Measurements from ENCODE around the gene MRPL39.

The MRPL39 gene

DNA sequence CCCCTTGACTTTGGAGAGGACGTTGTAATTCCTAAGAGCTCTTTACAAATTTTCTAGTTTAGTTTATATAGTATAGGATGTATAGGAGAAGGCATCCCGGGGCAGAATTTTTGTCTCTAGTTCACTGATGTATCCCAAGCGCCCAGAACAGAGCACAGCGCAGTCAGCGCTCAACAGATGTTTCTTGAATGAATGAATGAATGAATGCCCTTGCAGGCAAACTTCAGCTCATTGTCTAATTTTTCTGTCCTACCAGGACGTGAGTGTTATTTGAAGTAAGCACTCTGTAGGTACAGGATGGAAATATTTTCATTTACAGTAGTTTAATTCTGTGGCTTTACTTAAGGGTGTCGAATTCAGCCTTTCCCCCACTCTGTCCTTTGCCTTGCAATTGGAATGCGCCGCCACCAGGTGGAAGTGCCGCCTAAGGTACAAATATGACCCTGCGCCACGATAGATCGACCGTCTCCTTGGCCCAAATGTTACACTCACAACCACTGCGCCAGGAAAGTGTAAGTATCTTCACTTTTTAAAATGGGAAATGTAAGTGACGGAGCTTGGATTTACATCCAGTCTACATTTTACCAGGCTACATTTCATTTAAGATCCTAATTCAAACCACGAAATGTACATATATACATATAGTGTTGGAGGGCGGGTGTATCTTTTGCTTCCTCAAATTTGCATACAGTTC, 910 bp upstream of the MRPL39 start:
- DNase-seq, result peak; percentile 72 to 77

DNA sequence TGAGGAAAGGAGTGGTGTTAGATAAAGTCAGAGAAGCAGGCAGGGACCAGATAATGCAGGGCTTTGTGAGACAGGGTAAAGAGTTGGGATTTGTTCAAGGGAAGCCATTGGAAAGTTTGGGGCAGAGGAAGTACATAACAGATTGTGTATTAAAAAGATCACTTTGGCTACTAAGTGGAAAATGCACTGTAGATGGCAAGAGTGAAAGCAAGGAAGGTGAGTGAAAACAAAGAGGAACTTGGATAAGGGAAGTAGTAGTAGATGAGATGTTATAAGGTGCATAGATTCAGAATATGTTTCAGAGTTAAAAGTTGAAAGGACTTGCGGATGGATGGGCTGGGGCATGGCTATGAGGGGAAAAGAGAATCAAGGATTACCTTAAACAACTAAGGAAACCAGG, 17.4 kb downstream of the MRPL39 start:
- peak; percentile 11 to 24 for DNase-seq

DNA sequence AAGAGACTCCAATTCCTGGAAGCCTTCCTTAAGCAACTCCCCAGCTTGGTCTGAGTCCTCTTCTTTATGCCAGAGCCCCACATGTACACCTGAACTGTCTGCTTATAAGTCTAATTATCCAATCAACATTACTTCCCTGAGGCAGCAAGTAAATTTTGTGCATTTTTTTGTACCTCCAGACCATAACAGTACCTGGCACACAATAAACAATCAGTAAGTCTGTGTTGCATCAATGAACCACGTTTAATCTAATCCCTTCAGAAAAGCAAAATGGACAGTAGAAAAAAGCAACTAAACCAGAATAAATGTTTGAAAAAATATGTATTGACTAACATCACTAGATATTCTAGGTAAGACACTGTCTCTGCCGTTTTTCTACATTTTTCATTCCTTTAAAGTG, 20.5 kb downstream of the MRPL39 start:
- DNase-seq, result no peak

DNA sequence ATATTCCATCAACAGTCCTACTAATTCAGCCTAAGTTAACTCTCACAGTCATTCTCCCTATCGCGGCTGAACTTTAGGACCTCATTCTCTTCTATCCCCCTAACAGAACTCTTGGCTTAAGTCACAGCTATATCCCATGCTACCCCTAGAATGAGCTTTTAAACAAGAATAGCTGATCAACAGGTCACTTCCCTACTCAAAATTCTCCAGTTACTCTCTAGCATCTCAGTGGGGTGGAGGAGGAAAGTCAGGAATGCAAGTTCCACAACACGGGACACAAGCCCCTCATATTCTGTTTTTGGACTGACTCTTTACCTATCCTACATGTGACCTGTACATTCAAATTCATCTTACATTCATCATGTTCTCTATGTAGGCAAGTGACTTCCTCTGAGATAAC, 21.0 kb downstream of the MRPL39 start:
- no peak for DNase-seq

DNA sequence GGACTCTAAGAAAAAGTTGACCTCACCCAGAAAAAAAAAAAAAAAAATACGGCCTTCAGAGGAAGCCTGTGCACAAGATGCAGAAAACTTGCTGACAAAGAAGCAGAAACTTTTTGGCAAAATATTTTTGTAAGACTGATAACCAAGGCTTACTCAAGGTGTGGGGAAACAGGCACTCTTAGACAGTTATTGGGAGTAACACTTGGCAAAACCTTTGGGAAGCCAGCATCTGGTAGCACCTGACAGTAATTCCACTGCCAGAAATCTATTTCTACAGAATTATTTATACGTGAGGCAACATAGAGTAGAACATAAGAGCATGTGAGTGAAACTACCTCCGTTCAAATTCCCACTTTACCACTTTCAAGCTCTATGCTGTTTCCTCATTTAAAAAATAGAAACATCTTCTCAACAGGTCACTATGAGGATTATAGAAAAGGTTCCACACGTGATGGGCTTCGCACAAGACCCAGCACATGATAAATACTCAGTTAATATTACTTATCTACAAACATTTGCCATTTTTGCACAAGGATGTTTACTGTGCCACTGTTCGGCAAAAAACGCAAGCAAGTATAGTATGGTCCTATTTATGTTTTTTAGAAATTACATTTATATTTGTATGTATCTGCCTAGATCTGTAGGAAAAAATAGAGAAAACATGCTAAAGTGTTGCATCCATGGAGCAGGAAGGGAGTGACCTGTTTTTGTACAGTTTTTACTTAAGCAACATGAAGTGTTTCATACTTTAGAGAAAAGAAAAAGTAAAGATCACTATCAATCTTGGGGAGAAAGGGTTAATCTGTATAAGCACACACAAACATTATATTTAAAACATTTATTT, 22.2 kb downstream of the MRPL39 start:
- no peak for DNase-seq

DNA sequence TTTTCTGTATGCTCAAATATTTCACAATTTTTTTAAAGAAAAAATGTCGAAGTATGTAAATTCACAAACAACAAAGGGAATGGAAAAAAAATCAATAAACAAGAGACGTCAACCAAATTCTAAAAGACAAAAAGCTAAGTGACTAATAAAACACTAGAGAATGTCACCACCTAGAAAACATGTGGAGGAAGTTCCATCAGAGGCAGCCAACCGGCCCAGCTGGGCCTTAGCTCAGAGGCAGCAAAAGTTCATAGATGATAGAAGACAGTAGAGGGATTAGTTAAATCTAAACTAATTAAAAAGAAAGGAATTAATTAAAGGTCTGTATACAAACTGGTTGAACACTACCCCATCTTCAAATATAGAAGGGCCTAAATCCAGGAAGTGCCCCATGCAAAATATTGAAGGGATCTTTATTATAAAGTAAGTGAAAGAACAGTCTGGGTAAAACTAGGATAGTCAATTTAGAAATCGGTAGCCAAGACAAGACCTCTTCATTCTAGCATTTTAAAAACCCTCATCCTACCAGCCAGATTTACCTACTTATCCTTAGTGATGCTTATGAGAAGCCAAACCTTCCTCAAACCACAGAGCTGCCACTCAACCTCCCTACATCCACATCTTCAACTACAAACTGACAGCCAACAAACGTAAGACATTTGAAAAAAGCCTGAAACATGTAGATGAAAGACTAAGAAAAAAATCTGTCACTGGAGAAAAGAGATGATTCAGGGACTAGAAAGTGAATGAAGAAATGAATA, 23.7 kb downstream of the MRPL39 start:
- DNase-seq, result no peak

DNA sequence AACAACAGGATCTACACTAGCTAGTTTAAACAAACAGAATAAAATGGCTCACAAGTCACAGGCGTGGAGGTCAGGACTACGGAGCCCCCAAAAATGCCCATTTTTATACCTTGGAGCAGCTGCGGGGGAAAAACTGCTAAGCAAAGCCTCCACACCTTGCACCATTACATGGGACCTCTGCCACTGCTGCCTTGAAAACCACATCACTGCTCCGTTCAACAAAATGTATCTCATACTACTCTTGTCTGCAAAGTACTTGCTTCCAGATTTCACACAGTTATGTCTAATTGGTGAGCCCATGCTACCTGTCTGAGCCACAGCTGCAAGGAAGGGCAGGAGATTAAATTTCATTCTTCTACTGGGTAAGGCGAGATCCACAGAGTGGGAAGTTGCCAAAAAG, 24.4 kb downstream of the MRPL39 start:
- no peak for DNase-seq

DNA sequence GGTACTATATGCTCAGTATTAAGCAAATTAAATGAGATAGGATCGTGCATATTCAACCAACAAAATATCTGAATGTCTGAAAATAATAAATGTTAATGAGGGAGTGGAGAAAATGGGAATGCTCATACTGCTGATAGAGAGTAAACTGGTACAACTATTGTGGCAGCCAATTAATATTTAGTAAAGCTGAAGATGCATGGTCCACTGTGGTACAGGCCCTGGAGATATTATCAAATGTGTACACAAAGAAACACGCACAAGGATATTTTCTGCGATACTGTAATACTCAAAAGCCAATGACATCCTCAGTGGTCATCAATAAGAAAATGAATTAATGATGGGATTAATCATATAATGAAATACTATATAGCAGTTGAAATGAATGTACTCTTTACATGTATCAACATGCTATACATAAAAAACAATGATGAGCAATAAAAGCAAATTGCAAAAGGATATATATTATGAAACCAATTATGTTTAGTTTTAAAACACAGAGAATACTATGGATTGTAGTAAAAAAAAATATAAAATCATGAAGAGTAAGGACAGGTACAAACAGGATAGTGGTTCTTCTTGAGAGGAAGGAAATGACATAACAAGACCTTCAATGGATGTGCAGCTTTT, 25.0 kb downstream of the MRPL39 start:
- no peak for DNase-seq

DNA sequence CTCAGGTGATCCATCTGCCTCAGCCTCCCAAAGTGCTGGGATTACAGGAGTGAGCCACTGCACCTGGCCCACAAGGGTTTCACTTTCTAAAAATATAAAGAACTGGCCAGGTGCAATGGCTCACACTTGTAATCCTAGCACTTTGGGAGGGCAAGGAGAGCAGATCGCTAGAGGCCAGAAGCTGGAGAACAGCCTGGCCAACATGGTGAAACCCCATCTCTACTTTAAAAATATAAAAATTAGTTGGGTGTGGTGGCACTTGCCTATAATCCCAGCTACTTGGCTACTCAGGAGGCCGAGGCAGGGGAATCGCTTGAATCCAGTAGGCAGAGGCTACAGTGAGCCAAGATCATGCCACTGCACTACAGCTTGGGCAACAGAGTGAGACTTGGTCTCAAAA, 25.7 kb downstream of the MRPL39 start:
- DNase-seq, result no peak

DNA sequence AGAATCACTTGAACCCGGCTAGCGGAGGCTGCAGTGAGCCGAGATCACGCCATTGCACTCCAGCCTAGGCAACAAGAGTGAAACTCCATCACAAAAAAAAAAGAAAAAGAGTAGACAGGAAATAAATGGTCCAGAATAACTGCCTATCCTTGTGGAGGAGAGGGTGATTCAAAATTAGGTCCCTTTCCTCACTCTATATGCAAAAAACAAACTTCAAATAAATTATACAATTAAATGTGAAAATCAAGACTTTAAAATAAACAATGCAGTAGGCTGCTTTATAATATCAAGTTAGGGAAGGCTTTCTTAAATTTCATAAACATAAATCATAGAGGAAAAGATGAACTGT, 26.4 kb downstream of the MRPL39 start:
- no peak for DNase-seq

DNA sequence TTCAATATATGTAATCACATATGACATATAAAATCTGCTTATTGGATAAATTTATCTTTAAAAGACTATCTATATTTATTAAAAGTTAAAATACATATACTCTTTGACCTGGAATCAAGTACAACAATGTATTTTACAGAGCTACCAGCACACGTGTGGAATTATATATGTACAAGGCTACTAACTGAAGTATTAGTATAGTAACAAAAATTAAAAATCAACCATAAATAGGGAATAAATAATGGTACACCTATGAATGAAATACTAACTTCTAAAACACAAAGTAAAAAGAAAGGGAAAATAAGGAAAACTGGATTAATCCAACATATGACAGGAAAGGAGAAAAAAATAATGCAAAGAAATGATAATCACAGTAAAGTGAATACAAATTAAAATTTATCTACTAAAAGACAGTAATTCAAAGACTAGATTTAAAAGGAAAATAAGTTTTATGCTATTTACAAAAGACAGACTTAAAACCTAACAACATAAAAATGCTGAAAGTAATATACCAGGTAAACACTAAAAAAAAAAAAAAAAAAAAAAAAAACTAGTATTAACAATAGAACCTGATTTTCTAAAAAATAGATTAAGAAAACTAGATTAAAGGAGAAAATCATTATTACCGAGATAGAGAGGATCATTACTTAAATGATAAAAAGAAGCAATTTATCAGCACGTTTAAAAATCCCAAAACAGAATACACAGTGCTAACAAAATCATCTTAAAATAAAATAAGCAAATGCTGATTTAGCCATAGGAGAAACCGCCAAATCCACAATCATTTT, 27.9 kb downstream of the MRPL39 start:
- no peak for DNase-seq

DNA sequence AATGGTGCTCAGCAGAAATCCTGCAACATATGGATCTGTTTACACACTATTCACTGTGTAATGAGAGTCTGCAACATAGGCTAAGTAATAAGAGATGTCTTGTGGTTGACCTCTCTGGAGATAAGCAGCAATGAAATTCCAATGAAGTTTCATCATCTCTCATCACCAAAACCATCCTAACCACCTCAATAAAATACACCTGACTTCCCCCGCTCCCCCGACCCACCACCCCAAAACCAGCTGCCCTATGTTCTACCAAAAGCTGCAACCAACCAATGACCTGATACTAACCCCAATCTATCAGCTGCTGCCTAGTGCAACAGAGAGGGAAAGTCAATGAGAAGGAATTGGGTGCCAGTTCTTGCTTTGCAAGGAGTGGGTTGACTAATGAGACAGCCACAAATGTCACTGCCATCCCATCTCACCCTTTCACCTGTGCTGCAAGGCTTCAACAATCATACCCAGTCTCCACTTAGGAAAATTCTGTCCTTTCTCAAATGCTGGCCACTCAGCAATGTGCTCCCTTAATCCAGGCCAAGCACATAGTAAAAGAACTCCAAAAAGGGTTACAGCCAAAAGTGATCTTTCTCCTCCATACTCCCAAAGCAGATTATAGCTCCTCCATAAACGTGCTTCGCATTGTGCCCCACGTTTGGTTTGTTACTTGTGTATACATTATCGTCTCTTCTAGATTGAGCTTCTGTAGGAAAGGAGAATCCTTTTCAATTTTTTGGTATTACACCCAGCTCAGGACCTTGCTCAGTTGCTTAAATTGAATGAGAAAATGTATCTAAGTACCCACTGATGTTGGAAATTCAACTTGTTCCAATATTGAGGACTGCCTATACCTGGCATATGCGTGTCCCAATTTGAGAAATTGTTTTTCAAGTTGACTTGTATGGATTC, 29.0 kb downstream of the MRPL39 start:
- DNase-seq, result no peak

DNA sequence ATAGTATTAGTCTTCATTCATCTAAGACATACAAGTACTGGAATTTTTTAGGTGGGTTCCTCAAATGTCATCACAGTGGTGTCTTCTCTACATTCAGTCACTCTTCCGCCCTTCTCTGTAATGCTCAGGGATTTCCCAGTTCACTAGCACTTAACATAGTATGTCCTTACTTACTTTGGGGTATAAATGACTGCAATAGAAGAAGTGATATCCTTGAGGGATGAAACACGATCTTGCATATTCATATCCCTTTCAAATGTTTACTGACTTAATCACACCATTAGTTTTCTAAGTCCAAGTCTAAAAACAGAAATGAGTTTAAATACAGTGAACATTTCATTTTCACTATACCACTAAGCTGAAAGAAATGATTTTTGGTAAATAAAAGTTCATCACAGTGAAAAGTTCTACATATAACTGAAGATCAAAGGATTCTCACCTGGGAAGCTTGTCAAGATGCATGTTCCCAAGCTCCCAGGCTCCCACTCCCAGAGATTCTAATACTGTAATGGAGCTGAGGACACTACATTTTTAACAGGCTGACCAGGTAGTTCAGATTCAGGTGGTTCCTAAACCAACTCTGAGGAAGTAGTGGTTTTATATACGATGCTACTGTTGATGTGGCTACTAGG, 29.7 kb downstream of the MRPL39 start:
- DNase-seq, result no peak

DNA sequence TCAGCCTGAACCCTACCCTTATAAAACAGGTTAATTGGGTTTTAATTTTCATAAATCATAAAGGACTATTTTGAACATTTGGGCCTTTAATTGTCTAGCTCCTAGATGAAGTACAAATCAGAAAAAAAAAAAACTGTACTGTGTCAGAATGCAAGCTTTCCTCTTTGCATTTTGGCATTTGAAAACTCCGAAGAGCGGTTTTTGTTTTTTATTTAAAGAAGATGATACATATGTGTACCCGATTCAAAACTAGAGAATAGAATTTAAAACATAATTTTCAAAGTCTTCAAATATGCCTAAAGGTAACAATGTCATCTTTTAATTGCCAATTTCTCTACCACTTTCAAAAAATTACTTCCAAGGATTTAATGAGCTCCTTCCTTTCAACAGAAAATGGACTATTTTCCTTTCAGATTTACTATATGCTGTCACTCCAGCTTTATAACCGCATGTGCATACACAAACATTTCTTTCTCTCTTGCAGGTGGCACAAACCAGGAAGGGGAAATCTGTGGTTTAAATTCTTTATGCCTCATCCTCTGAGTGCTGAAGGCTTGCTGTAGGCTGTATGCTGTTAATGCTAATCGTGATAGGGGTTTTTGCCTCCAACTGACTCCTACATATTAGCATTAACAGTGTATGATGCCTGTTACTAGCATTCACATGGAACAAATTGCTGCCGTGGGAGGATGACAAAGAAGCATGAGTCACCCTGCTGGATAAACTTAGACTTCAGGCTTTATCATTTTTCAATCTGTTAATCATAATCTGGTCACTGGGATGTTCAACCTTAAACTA, 33.7 kb downstream of the MRPL39 start:
- peak in 1 of 2 experiments; percentile 20 for DNase-seq

DNA sequence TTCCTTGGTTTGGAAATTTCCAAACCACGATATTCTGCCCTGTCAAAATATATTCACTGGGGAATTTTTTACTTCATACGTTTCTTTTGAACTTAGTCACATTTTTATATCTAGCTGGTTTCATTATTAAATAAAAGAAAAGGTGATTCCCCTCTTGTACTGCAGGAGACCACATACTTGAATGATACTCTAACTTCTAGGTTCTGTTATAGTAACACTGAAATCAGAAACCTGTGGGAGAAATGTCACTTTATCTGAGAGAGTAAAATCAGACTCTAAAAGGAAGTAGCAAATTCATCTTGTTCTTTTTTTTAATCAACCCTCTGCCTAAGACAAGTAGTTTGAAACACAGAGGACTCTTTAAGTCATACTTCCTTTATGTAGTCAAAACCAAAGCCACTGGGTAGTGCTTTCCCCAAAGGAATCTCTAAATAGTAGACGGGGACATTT, 34.4 kb downstream of the MRPL39 start:
- peak in 1 of 2 experiments; percentile 11 for DNase-seq

DNA sequence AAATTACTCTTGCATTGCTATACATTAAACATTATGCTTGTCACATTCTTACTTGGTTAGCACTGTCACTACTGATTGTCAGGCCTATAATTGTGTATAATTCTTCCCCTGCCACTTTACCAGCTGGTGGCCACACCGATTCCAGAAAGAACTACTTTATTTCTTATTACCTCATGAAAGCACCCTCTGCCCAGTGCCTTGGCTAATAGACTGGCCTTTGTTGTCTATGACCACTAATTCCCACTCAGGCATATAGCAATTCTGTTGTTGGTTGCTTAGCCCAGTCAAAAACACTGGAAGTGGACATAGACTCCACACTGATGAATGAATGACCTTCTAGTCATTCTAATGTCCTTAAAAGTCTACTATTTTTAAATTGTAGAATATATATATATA, 35.6 kb downstream of the MRPL39 start:
- DNase-seq, result no peak

DNA sequence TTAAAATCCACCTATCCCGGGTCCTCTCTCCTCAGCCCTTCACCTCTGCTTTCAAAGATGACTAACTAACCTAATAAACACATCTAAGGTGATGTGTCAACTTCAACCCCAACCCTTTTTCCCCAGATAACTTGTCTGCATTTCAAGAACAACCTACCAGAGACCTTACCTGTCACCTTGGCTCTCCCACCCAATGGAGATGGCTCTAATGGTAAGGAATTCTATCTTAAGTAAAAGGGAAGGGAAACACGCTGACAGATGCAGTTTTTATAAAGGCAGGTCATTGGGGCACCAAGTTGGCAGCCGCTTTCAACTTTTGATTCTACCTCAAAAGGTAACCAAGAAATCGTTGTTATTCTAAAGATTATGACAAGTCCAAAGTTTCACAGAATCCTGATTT, 37.6 kb downstream of the MRPL39 start:
- no peak for DNase-seq

DNA sequence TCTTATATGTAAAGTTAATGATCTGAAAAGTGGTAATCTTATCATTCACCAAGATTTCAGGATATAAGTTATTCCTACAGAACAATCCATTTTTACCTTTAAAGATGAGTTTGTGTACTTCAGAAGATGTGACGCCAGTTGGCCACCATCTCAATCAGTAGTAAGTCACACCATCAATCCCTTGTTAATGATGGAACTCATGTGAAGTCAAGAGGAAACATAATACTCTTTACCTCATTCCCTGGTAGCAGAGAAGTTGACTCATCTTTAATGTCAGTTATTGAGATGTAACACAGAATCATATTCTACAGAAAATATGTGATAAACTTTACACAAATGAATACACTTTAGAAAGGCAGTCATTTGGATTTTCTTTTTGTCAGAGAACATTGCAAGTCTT, 38.2 kb downstream of the MRPL39 start:
- DNase-seq, result peak in 1 of 2 experiments; percentile 4

DNA sequence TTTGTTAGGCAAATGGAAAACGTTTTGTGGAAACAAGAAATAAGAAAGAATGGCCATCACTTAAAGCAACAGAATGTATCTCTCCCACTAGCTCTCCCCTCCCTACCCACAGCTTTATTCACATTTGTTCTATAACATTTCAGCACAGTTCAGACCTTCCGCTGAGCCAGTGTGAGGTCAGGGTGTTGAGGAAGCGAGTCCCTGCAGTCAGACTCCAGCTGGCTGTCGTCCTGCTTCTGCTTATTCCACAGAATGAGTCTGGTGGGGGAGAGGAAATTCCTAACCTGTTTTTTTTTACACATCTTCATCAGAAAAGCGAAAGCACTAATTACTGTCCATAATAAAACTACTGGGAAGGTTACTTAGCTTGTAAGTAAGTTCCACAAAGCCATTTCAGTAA, 39.0 kb downstream of the MRPL39 start:
- no peak for DNase-seq

DNA sequence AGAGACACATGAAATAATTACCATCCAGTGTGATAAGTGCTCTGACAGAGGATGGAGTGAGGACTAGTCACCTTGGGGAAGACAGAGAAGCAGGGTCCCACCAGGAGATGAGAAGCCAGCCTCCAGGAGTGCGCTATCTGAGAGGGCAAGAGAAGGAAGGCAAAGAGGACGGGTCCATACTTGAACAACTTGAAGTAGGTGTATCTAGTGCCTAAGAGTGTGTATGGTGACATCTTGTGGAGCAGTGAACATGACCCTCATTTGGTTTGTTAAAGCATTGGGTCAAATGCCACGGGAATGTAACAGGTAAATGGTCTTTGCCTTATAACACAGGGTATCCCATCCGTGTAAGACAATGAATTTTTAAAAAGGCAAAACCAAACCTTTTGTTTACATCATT, 39.8 kb downstream of the MRPL39 start:
- DNase-seq, result no peak

All from AML-193 (cell line).